ENCODE results near the gene EIF3C. TPM values are rescaled to one million over a fixed set of nuclear protein-coding genes. Genes with fewer than 3 reads are reported as not detected.
"Not testable (repeated sequence)": the region's sequence is repeated elsewhere in the genome, so short reads cannot be mapped to it uniquely, and the experiment has no call there.

EIF3C gene
- 164 and 168 TPM in 2 replicates for total RNA-seq

GRCh38 chr16:28711220-28712083 lies at the start of gene EIF3C:
EIF3C (plus strand) TSS chr16:28711464; CDS start chr16:28711687, 223 bp downstream.
- not testable (repeated sequence) for DNase-seq (ENCODE audit: extremely low read depth, low read depth, low spot score)

- DNase-seq (ENCODE audit: extremely low read depth, low read depth, low spot score), result not testable (repeated sequence)
Measured at GRCh38 chr16:28666264-28666663, 45.0 kb upstream of the EIF3C start.

GRCh38 chr16:28667480-28667879 lies 43.8 kb upstream of the EIF3C start:
- DNase-seq (ENCODE audit: extremely low read depth, low read depth, low spot score), result not testable (repeated sequence)

GRCh38 chr16:28668199-28668598 lies 43.1 kb upstream of the EIF3C start:
- DNase-seq (ENCODE audit: extremely low read depth, low read depth, low spot score), result not testable (repeated sequence)

GRCh38 chr16:28688327-28688952 lies 22.8 kb upstream of the EIF3C start:
- DNase-seq (ENCODE audit: extremely low read depth, low read depth, low spot score), result not testable (repeated sequence)

- not testable (repeated sequence) for DNase-seq (ENCODE audit: extremely low read depth, low read depth, low spot score)
Measured at GRCh38 chr16:28689425-28689824, 21.8 kb upstream of the EIF3C start.

GRCh38 chr16:28691722-28692121 lies 19.5 kb upstream of the EIF3C start:
- not testable (repeated sequence) for DNase-seq (ENCODE audit: extremely low read depth, low read depth, low spot score)

- DNase-seq (ENCODE audit: extremely low read depth, low read depth, low spot score), result not testable (repeated sequence)
Measured at GRCh38 chr16:28693257-28693950, 17.9 kb upstream of the EIF3C start.

- DNase-seq (ENCODE audit: extremely low read depth, low read depth, low spot score), result not testable (repeated sequence)
Measured at GRCh38 chr16:28699792-28700191, 11.5 kb upstream of the EIF3C start.

GRCh38 chr16:28700349-28700748 lies 10.9 kb upstream of the EIF3C start:
- DNase-seq (ENCODE audit: extremely low read depth, low read depth, low spot score), result not testable (repeated sequence)

GRCh38 chr16:28701384-28701783 lies 9.9 kb upstream of the EIF3C start:
- DNase-seq (ENCODE audit: extremely low read depth, low read depth, low spot score), result not testable (repeated sequence)

- DNase-seq (ENCODE audit: extremely low read depth, low read depth, low spot score), result not testable (repeated sequence)
Measured at GRCh38 chr16:28704246-28704645, 7.0 kb upstream of the EIF3C start.

- DNase-seq (ENCODE audit: extremely low read depth, low read depth, low spot score), result not testable (repeated sequence)
Measured at GRCh38 chr16:28722852-28723650, 11.8 kb downstream of the EIF3C start.

- DNase-seq (ENCODE audit: extremely low read depth, low read depth, low spot score), result not testable (repeated sequence)
Measured at GRCh38 chr16:28731253-28731652, 20.0 kb downstream of the EIF3C start.

GRCh38 chr16:28732455-28733124 lies 21.3 kb downstream of the EIF3C start:
- DNase-seq (ENCODE audit: extremely low read depth, low read depth, low spot score), result not testable (repeated sequence)

- DNase-seq (ENCODE audit: extremely low read depth, low read depth, low spot score), result not testable (repeated sequence)
Measured at GRCh38 chr16:28739787-28740186, 28.5 kb downstream of the EIF3C start.

GRCh38 chr16:28740631-28741030 lies 29.4 kb downstream of the EIF3C start:
- DNase-seq (ENCODE audit: extremely low read depth, low read depth, low spot score), result not testable (repeated sequence)

- DNase-seq (ENCODE audit: extremely low read depth, low read depth, low spot score), result not testable (repeated sequence)
Measured at GRCh38 chr16:28741295-28741694, 30.0 kb downstream of the EIF3C start.

GRCh38 chr16:28746618-28747350 lies 35.5 kb downstream of the EIF3C start:
- not testable (repeated sequence) for DNase-seq (ENCODE audit: extremely low read depth, low read depth, low spot score)

Data from glomerular endothelial cell (primary cell).